Upper lobe of left lung (tissue), 6 donors: ENCODE data around the gene DHTKD1. TPM values are rescaled to one million over a fixed set of nuclear protein-coding genes. Genes with fewer than 3 reads are reported as not detected.

Experiments
- ATAC-seq, 2 donors: fragments of 200-7000 bp; cut with Tn5 transposase; one replicate each; pipeline ENCODE4 v1.9.1; 2022; ENCODE audit warnings: mild to moderate bottlenecking in 2 of 2, moderate library complexity in 2 of 2; ENCODE audit not compliant: low FRiP score in 2 of 2
- DNase-seq, 2 donors: peaks; one replicate each; pipeline ENCODE4 v3.0.0-alpha.2; 2019 to 2020
- H3K27ac ChIP-seq, 4 donors: fragments of 200-600 bp; sonication (generic); one replicate each; pipeline ENCODE4 v1.5.1; 2016 to 2019
- H3K27me3 ChIP-seq, 4 donors: fragments of 200-600 bp; sonication (generic); one replicate each; pipeline ENCODE4 v1.5.1; 2017 to 2019
- H3K36me3 ChIP-seq, 4 donors: fragments of 200-600 bp; sonication (generic); one replicate each; pipeline ENCODE4 v1.5.1; 2016 to 2019
- H3K4me1 ChIP-seq, 4 donors: fragments of 200-600 bp; sonication (generic); one replicate each; pipeline ENCODE4 v1.5.1; 2018 to 2019
- H3K4me3 ChIP-seq, 4 donors: fragments of 200-600 bp; sonication (generic); one replicate each; pipeline ENCODE4 v1.5.1; 2017 to 2019; ENCODE audit warnings: mild to moderate bottlenecking in 2 of 4, moderate library complexity in 1 of 4
- H3K9me3 ChIP-seq, 4 donors: fragments of 200-600 bp; sonication (generic); one replicate each; pipeline ENCODE4 v1.5.1; 2018 to 2019
- CTCF ChIP-seq, 6 experiments: fragments of 450-650 bp in 4 of 6; fragments of 200-600 bp in 2 of 6; sonication (generic) in 2 of 6; IDR thresholded peaks; one replicate each; pipeline ENCODE4 v1.5.1; 2016 to 2019; ENCODE audit warnings: antibody characterized with exemption in 6 of 6
- EP300 ChIP-seq, 4 donors: sonication (generic); formaldehyde crosslinking; IDR thresholded peaks; one replicate each; pipeline ENCODE4 v1.5.1; 2017; ENCODE audit warnings: antibody characterized with exemption in 4 of 4, control low read depth in 2 of 4
- POLR2A ChIP-seq, 4 donors: fragments of 450-650 bp; IDR thresholded peaks; one replicate each; pipeline ENCODE4 v1.5.1; 2016 to 2017; ENCODE audit warnings: antibody characterized with exemption in 4 of 4, mild to moderate bottlenecking in 2 of 4
- POLR2AphosphoS5 ChIP-seq, 2 donors: sonication (generic); formaldehyde crosslinking; IDR thresholded peaks; one replicate each; pipeline ENCODE4 v1.5.1; 2017; ENCODE audit warnings: antibody characterized with exemption in 2 of 2
- whole genome bisulfite sequencing, 2 donors: methylation state at CpG; one replicate each; pipeline ENCODE4 v1.1.5; 2017 to 2018; 5-methylcytosine and 5-hydroxymethylcytosine counted together
- total RNA-seq, 6 donors: library from RNA; depleted of rRNA in 4 of 6; stranded (reverse); fragments of >200 nt in 4 of 6; gene quantifications; one replicate each; pipeline versions ENCODE4 v1.1.0 to v1.2.1, GENCODE V29; 2016 to 2021
- donor health status: DM: no; HTN: no; CAD: no; lungs with moderate emphysema.
- donor health status: DM: no; HTN: yes; CAD: no; lungs with severe emphysema.

DHTKD1 gene
- total RNA-seq, 6 donors from 2014 or later = 14.5 to 95.3 (median 22.6) TPM

GRCh38 chr10:12144538-12144937, 75.8 kb downstream of the DHTKD1 start:
- H3K4me3 ChIP-seq = no peak overlapping the region
- TF ChIP-seq CTCF (IDR thresholded peaks at IDR 0.05) = no peak
- TF ChIP-seq EP300 (IDR thresholded peaks at IDR 0.05) = no peak
- TF ChIP-seq POLR2A (IDR thresholded peaks at IDR 0.05) = no peak
- no peak for TF ChIP-seq POLR2AphosphoS5 (IDR thresholded peaks at IDR 0.05)
- no peaks in the 10 kb centered on the region for H3K4me1 ChIP-seq
- no peaks in the 10 kb centered on the region for H3K9me3 ChIP-seq
- ATAC-seq = no peak
- WGBS, 2 donors = 96 to 100% methylated on average over 3 of the region's 3 CpGs
- H3K27me3 ChIP-seq = no peaks in the 10 kb centered on the region
- DNase-seq = no peak
- H3K36me3 ChIP-seq = peaks cover 0 to 43% (median 20%) of the 10 kb centered on the region in 4 donors
- no peak overlapping the region for H3K27ac ChIP-seq

GRCh38 chr10:12150163-12150562, 81.4 kb downstream of the DHTKD1 start:
- Histone ChIP-seq H3K27me3 (no peaks in the 10 kb centered on the region), H3K4me1 (no peaks in the 10 kb centered on the region), H3K4me3 (no peak overlapping the region), H3K9me3 (no peaks in the 10 kb centered on the region), H3K36me3 (peaks cover 0 to 44% (median 9%) of the 10 kb centered on the region in 4 donors), H3K27ac (no peak overlapping the region)
- TF ChIP-seq CTCF (IDR thresholded peaks at IDR 0.05) (no peak), EP300 (IDR thresholded peaks at IDR 0.05) (no peak), POLR2A (IDR thresholded peaks at IDR 0.05) (no peak), POLR2AphosphoS5 (IDR thresholded peaks at IDR 0.05) (no peak)
- 78 to 80% methylated on average over 4 of the region's 4 CpGs for WGBS, 2 donors
- no peak for DNase-seq
- no peak for ATAC-seq

- 96% methylated on average over 6 of the region's 6 CpGs for WGBS, 2 donors
- Histone ChIP-seq H3K27ac (no peak overlapping the region), H3K9me3 (no peaks in the 10 kb centered on the region), H3K36me3 (peaks cover 0 to 56% (median 15%) of the 10 kb centered on the region in 4 donors), H3K4me1 (no peaks in the 10 kb centered on the region), H3K4me3 (no peak overlapping the region), H3K27me3 (no peaks in the 10 kb centered on the region)
- ATAC-seq (no peak), DNase-seq (no peak)
- TF ChIP-seq POLR2AphosphoS5 (IDR thresholded peaks at IDR 0.05) (no peak), POLR2A (IDR thresholded peaks at IDR 0.05) (no peak), EP300 (IDR thresholded peaks at IDR 0.05) (no peak), CTCF (IDR thresholded peaks at IDR 0.05) (no peak)
Observed at GRCh38 chr10:12154516-12154915, 85.8 kb downstream of the DHTKD1 start.

- H3K9me3 ChIP-seq = no peaks in the 10 kb centered on the region
- no peaks in the 10 kb centered on the region for H3K27me3 ChIP-seq
- TF ChIP-seq POLR2AphosphoS5 (IDR thresholded peaks at IDR 0.05) (no peak), EP300 (IDR thresholded peaks at IDR 0.05) (no peak), POLR2A (IDR thresholded peaks at IDR 0.05) (no peak), CTCF (IDR thresholded peaks at IDR 0.05) (no peak)
- H3K27ac ChIP-seq = no peak overlapping the region
- DNase-seq (no peak), ATAC-seq (no peak)
- no peak overlapping the region for H3K4me3 ChIP-seq
- peaks cover 0 to 52% (median 22%) of the 10 kb centered on the region in 4 donors for H3K36me3 ChIP-seq
- no peaks in the 10 kb centered on the region for H3K4me1 ChIP-seq
- WGBS, 2 donors = 85 to 94% methylated on average over 14 of the region's 14 CpGs
Observed at GRCh38 chr10:12156367-12157123, 87.8 kb downstream of the DHTKD1 start.

- ATAC-seq = no peak
- H3K36me3 ChIP-seq = peaks cover 0 to 64% (median 31%) of the 10 kb centered on the region in 4 donors
- 73 to 85% methylated on average over 3 of the region's 3 CpGs for WGBS, 2 donors
Observed at GRCh38 chr10:12158111-12158510, 89.4 kb downstream of the DHTKD1 start.

More at GRCh38 chr10:12158111-12158510, 89.4 kb downstream of the DHTKD1 start:
- Histone ChIP-seq H3K27me3 (no peaks in the 10 kb centered on the region), H3K4me3 (no peak overlapping the region), H3K9me3 (no peaks in the 10 kb centered on the region), H3K4me1 (no peaks in the 10 kb centered on the region), H3K27ac (no peak overlapping the region)
- TF ChIP-seq POLR2AphosphoS5 (IDR thresholded peaks at IDR 0.05) = no peak
- TF ChIP-seq EP300 (IDR thresholded peaks at IDR 0.05) = no peak
- TF ChIP-seq CTCF (IDR thresholded peaks at IDR 0.05) = no peak
- no peak for TF ChIP-seq POLR2A (IDR thresholded peaks at IDR 0.05)
- DNase-seq = no peak
